Transverse colon (tissue), 4 donors: ENCODE measurements around the gene DOCK10. TPM values are rescaled to one million over a fixed set of nuclear protein-coding genes. Genes with fewer than 3 reads are reported as not detected.

Source experiments
- DNase-seq: peaks from one replicate; pipeline ENCODE4 v3.0.0-alpha.2; 2019
- H3K27ac ChIP-seq, 4 donors: fragments of 200-600 bp; sonication (generic); 2 replicates each; pipeline ENCODE4 v1.5.1; 2016 to 2018; ENCODE audit warnings: inconsistent platforms in 4 of 4
- H3K27me3 ChIP-seq: fragments of 200-600 bp; sonication (generic); 2 replicates; pipeline ENCODE4 v1.5.1; 2017; ENCODE audit warnings: inconsistent platforms
- H3K36me3 ChIP-seq, 4 donors: fragments of 200-600 bp; sonication (generic); 2 replicates each; pipeline ENCODE4 v1.5.1; 2017 to 2019; ENCODE audit warnings: inconsistent platforms in 4 of 4
- H3K4me1 ChIP-seq, 4 donors: fragments of 200-600 bp; sonication (generic); 2 replicates each; pipeline ENCODE4 v1.5.1; 2017 to 2020; ENCODE audit warnings: inconsistent platforms in 4 of 4
- H3K4me3 ChIP-seq, 4 donors: fragments of 200-600 bp; sonication (generic); 1 replicate in 1 of 4; 2 replicates in 3 of 4; pipeline versions ENCODE4 v1.5.1 to v1.6.1; 2017 to 2019; ENCODE audit warnings: inconsistent platforms in 4 of 4
- H3K9me3 ChIP-seq, 2 donors: fragments of 200-600 bp; sonication (generic); 2 replicates each; pipeline ENCODE4 v1.5.1; 2017 to 2019; ENCODE audit warnings: inconsistent platforms in 2 of 2
- EP300 ChIP-seq: sonication (generic); formaldehyde crosslinking; IDR thresholded peaks from one replicate; pipeline ENCODE4 v1.6.1; 2017; ENCODE audit warnings: antibody characterized with exemption, low read depth
- POLR2A ChIP-seq: fragments of 450-650 bp; IDR thresholded peaks from one replicate; pipeline ENCODE4 v1.6.1; 2016; ENCODE audit warnings: antibody characterized with exemption, mild to moderate bottlenecking, moderate library complexity
- POLR2AphosphoS5 ChIP-seq, 3 donors: sonication (generic); formaldehyde crosslinking; IDR thresholded peaks; one replicate each; pipeline ENCODE4 v1.6.1; 2016; ENCODE audit warnings: antibody characterized with exemption in 3 of 3
- WGBS, 2 donors: methylation state at CpG; one replicate each; pipeline ENCODE4 v1.1.5; 2018; ENCODE audit warnings: low coverage in 1 of 2; 5-methylcytosine and 5-hydroxymethylcytosine counted together
- in situ Hi-C, 4 donors: fragments of 200-750 bp; cut with MboI; loops; one replicate each; pipeline versions ENCODE4 v1.15.0 to v1.15.1; 2017; ENCODE audit warnings: low sequenced_read_pairs in 3 of 4, low pct_ligation_motif_present in 1 of 4, low pct_unique_long_range_greater_than_20kb in 1 of 4
- intact Hi-C: fragments of 100-400 bp; cut with DNase I; formaldehyde crosslinking; loops from one replicate; pipeline ENCODE4 v1.15.1; 2023; ENCODE audit warnings: low total_unique reads
- total RNA-seq, 4 donors: library from RNA; depleted of rRNA; stranded (reverse); fragments of >200 nt; gene quantifications; one replicate each; pipeline ENCODE4 v1.1.0, GENCODE V29; 2016
- TF ChIP-seq, protein P1 (sequence below), 5 experiments: fragments of 200-600 bp in 3 of 5; fragments of 450-650 bp in 2 of 5; sonication (generic) in 3 of 5; IDR thresholded peaks; 1 replicate in 2 of 5; 2 replicates in 3 of 5; pipeline ENCODE4 v1.5.1; 2016 to 2017; ENCODE audit warnings: antibody characterized with exemption in 5 of 5, inconsistent platforms in 3 of 5, mild to moderate bottlenecking in 2 of 5, moderate library complexity in 1 of 5

DOCK10 gene
- total RNA-seq, 4 donors from 2014 or later: 5.2 to 64.7 (median 14.5) TPM

DNA sequence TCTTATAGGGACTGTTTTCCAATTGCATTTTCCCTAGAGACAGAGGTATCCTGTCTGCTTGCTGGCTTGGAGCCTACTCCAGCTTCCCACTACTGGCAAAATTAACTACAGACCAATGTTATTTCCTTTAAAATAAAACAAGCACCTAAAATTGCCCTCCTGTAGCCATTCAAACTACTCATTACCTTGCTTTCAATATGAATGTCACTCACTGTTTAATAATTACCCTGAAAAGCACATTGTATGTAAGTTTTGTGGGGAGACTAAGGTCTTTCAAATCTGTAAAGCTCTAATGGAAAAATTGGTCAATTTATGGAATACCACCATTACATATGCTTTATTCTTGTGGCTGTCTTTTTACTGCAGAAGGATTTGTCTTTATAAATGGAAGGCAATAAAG is 87.3 kb downstream of the DOCK10 start:
- Histone ChIP-seq H3K4me3 (no peak overlapping the region), H3K4me1 (peaks cover 0 to 39% (median 6%) of the 10 kb centered on the region in 4 donors), H3K36me3 (no peaks in the 10 kb centered on the region), H3K27ac (no peak overlapping the region), H3K9me3 (no peaks in the 10 kb centered on the region), H3K27me3 (no peaks in the 10 kb centered on the region)
- DNase-seq: no peak
- in situ Hi-C loops: no loop called here
- TF ChIP-seq EP300 (no peak), POLR2AphosphoS5 (IDR thresholded peaks at IDR 0.05) (no peak), POLR2A (no peak)
- TF ChIP-seq, protein P1, sequence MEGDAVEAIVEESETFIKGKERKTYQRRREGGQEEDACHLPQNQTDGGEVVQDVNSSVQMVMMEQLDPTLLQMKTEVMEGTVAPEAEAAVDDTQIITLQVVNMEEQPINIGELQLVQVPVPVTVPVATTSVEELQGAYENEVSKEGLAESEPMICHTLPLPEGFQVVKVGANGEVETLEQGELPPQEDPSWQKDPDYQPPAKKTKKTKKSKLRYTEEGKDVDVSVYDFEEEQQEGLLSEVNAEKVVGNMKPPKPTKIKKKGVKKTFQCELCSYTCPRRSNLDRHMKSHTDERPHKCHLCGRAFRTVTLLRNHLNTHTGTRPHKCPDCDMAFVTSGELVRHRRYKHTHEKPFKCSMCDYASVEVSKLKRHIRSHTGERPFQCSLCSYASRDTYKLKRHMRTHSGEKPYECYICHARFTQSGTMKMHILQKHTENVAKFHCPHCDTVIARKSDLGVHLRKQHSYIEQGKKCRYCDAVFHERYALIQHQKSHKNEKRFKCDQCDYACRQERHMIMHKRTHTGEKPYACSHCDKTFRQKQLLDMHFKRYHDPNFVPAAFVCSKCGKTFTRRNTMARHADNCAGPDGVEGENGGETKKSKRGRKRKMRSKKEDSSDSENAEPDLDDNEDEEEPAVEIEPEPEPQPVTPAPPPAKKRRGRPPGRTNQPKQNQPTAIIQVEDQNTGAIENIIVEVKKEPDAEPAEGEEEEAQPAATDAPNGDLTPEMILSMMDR (IDR thresholded peaks at IDR 0.05): no peak
- intact Hi-C loops: no loop called here

DNA sequence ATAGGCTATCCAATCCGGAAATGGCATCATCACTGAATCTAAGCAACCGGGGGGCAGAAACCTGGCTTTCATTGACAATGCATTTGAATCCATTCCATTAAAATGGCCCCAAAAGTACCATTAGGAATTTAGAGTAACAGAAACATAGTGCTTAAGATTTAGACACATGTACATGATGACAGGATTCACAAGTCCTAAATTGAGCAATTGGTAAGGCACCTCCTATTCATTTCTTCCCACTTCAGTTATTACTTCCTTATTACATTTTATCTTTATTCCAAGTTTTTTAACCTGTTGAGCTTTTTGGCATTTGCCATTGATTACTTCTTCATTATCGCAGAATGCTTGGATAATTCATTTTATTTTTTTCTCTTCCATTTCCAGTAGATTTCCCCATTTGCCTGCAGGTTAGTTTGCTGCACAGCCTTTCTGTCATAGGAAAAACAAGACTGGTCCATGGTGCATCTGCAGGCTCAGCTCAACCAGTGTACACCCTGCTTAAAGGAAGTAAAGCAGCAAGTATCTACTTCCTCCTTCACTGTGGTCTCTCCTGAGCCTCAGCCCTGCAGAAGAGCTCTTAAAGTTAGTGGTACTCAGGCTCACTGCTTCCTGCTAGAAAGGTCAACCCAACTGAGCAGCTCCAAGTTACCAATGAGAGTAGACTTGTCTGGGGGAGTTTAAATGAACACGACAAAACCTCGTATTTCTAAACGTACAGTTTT is 89.2 kb downstream of the DOCK10 start:
- peaks cover 0 to 21% (median 4%) of the 10 kb centered on the region in 4 donors for H3K4me1 ChIP-seq
- no peaks in the 10 kb centered on the region for H3K9me3 ChIP-seq
- intact Hi-C loops (no loop called here), in situ Hi-C loops (no loop called here)
- no peaks in the 10 kb centered on the region for H3K36me3 ChIP-seq
- peak overlapping the region in 3 of 4 donors; percentile 1 to 49 (median 18) for H3K27ac ChIP-seq
- 60 to 80% methylated on average over 6 of the region's 6 CpGs for WGBS, 2 donors
- TF ChIP-seq POLR2A: no peak
- TF ChIP-seq, protein P1 (IDR thresholded peaks at IDR 0.05): no peak
- TF ChIP-seq POLR2AphosphoS5 (IDR thresholded peaks at IDR 0.05): no peak
- TF ChIP-seq EP300: no peak
- H3K27me3 ChIP-seq: no peaks in the 10 kb centered on the region
- no peak overlapping the region for H3K4me3 ChIP-seq
- DNase-seq: peak; percentile 46

DNA sequence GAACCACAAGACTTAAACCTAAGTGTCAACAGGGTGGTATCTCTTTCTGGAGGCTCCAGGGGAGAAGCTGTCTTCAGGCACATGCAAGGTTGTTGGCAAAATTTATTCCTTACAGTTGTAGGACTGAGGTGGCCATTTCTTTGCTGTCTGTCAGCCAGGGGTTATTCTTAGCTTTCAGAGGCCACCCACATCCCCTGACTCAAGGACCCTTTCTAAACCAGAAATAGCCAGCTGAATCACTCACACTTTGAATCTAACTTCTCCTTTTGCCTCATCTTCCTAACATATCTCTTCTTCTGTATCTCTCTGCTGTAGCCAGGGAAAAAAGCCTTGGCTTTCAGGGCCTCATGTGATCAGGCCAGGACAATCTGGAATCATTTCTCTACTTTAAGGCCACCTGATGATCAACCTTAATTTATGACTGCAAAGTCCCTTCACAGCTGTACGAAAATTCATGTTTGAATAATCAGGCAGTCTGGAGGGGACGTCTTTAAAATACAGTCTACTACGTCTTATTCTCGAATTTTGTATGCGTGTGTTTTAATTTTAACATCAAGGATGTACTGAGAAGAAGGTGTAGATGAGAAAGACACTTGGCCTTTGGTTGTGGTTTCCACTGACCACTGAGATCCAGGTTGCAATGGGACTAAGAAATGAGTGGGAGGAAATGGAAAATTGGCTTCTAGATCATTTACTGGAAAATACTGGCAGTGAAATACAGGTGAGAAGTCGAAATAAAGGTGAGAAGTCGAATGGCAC is 90.4 kb downstream of the DOCK10 start:
- intact Hi-C loops: no loop called here
- 77 to 89% methylated on average over 7 of the region's 7 CpGs for WGBS, 2 donors
- Histone ChIP-seq H3K36me3 (no peaks in the 10 kb centered on the region), H3K9me3 (no peaks in the 10 kb centered on the region), H3K27me3 (no peaks in the 10 kb centered on the region), H3K27ac (peak overlapping the region in 1 of 4 donors; percentile 16), H3K4me1 (peaks cover 0 to 21% (median 8%) of the 10 kb centered on the region in 4 donors), H3K4me3 (no peak overlapping the region)
- in situ Hi-C loops: no loop called here
- DNase-seq: no peak
- TF ChIP-seq POLR2A (no peak), POLR2AphosphoS5 (IDR thresholded peaks at IDR 0.05) (no peak), EP300 (no peak)
- TF ChIP-seq, protein P1 (IDR thresholded peaks at IDR 0.05): no peak

DNA sequence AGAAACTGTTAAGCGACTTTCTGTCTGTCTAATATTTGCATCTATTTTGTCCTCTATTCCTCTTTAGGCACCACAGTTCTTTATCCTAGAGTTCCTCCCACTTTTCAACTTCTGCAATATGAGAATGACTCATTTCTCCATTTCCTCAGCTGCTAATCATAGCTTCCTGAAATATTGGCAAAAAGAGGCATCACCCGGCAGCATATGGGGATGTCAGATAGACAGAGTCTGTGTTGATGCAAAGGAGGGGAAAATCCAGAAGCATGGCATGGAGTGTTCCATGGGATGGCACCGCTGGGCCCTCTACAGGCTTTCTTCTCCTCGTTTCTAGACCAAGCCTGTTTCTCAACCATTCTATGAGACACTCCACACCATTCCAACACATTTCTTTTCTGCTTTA is 93.4 kb downstream of the DOCK10 start:
- H3K27ac ChIP-seq: no peak overlapping the region
- H3K4me1 ChIP-seq: peaks cover 0 to 25% (median 8%) of the 10 kb centered on the region in 4 donors
- no peak for DNase-seq
- TF ChIP-seq, protein P1 (IDR thresholded peaks at IDR 0.05): no peak
- TF ChIP-seq EP300: no peak
- no peak for TF ChIP-seq POLR2AphosphoS5 (IDR thresholded peaks at IDR 0.05)
- TF ChIP-seq POLR2A: no peak
- 68 to 72% methylated on average over 4 of the region's 4 CpGs for WGBS, 2 donors
- in situ Hi-C loops (no loop called here), intact Hi-C loops (no loop called here)
- H3K4me3 ChIP-seq: no peak overlapping the region
- H3K27me3 ChIP-seq: no peaks in the 10 kb centered on the region
- no peaks in the 10 kb centered on the region for H3K9me3 ChIP-seq
- H3K36me3 ChIP-seq: no peaks in the 10 kb centered on the region
